AG04449 (cell line): Measurements from ENCODE around the gene COL5A1.
"Not testable (repeated sequence)": the region's sequence is repeated elsewhere in the genome, so short reads cannot be mapped to it uniquely, and the experiment has no call there.

Source experiments
- CTCF ChIA-PET: fragments of 350-600 bp; formaldehyde crosslinking; extraction: SDS; loops from one replicate; lab custom pipeline; 2021; ENCODE audit warnings: antibody characterized with exemption; lab: Yijun Ruan, JAX
- POLR2A ChIA-PET: fragments of 400-600, 350-600 bp; formaldehyde crosslinking; extraction: SDS; loops from one replicate; lab custom pipeline; 2020; ENCODE audit warnings: antibody characterized with exemption, inconsistent platforms; lab: Yijun Ruan, JAX
- DNase-seq: peaks from one replicate; pipeline ENCODE4 v3.0.0-alpha.2; 2010; ENCODE audit warnings: low read depth, low spot score
- H3K4me3 ChIP-seq: 2 replicates; pipeline ENCODE4 v1.5.1; 2011; ENCODE audit warnings: low read depth, mild to moderate bottlenecking, control low read depth, low read length
- CTCF ChIP-seq: IDR thresholded peaks from one replicate; pipeline ENCODE4 v1.5.1; 2011; ENCODE audit warnings: mild to moderate bottlenecking, moderate library complexity, low read length, control low read depth, inconsistent platforms; ENCODE audit not compliant: insufficient read depth; ENCODE audit errors: missing control alignments

COL5A1 gene

GRCh38 chr9:134643222-134643671 lies 1.6 kb downstream of the COL5A1 start:
- ChIA-PET CTCF (interaction anchor here (0.7 to 2.0 kb wide), 13 partner anchors 16 to 201 kb away, joined by 3 to 26 read pairs (median 4); no protein-coding TSS in a partner anchor), POLR2A (interaction anchor here (0.7 to 2.2 kb wide), 18 partner anchors 16 to 194 kb away, joined by 3 to 22 read pairs (median 6); no protein-coding TSS in a partner anchor)
- no peak for TF ChIP-seq CTCF
- H3K4me3 ChIP-seq = peak overlapping the region; percentile 97
- no peak for DNase-seq

GRCh38 chr9:134644401-134644724 lies 2.8 kb downstream of the COL5A1 start:
- DNase-seq = not testable (repeated sequence)
- CTCF ChIA-PET = interaction anchor here (1.0 to 3.6 kb wide), 5 partner anchors 12 to 195 kb away, joined by 3 to 23 read pairs (median 4); no protein-coding TSS in a partner anchor
- POLR2A ChIA-PET = interaction anchor here (1.0 to 3.7 kb wide), 13 partner anchors 17 to 327 kb away, joined by 3 to 27 read pairs (median 7); no protein-coding TSS in a partner anchor
- peak overlapping the region; percentile 68 for H3K4me3 ChIP-seq

- POLR2A ChIA-PET = interaction anchor here (0.7 to 3.7 kb wide), 22 partner anchors 10 to 327 kb away, joined by 3 to 27 read pairs (median 4); no protein-coding TSS in a partner anchor
- CTCF ChIA-PET = interaction anchor here (0.9 to 3.6 kb wide), 8 partner anchors 11 to 474 kb away, joined by 3 to 23 read pairs (median 4); no protein-coding TSS in a partner anchor
- no peak for TF ChIP-seq CTCF
- H3K4me3 ChIP-seq = peak overlapping the region; percentile 68
- peak; percentile 96 for DNase-seq
Measured at GRCh38 chr9:134644725-134645606, 3.4 kb downstream of the COL5A1 start.

- ChIA-PET POLR2A (interaction anchor here (1.0 to 3.7 kb wide), 18 partner anchors 9 to 197 kb away, joined by 3 to 27 read pairs (median 6); no protein-coding TSS in a partner anchor), CTCF (interaction anchor here (0.9 to 3.6 kb wide), 10 partner anchors 10 to 475 kb away, joined by 3 to 23 read pairs (median 4); no protein-coding TSS in a partner anchor)
- H3K4me3 ChIP-seq = peak overlapping the region; percentile 68
- DNase-seq = no peak
- TF ChIP-seq CTCF = no peak
Measured at GRCh38 chr9:134645607-134646365, 4.2 kb downstream of the COL5A1 start.

GRCh38 chr9:134647359-134648080 lies 5.9 kb downstream of the COL5A1 start:
- POLR2A ChIA-PET = interaction anchor here (0.8 to 3.7 kb wide), 4 partner anchors 14 to 191 kb away, joined by 3 to 27 read pairs (median 14); no protein-coding TSS in a partner anchor
- CTCF ChIA-PET = interaction anchor here (0.9 to 3.6 kb wide), 5 partner anchors 14 to 205 kb away, joined by 3 to 23 read pairs (median 4); no protein-coding TSS in a partner anchor
- peak overlapping the region; percentile 68 for H3K4me3 ChIP-seq
- no peak for DNase-seq
- TF ChIP-seq CTCF = no peak
